Right kidney (tissue), 1 donor: ENCODE measurements around the gene PSME1.

Experiments used
- DNase-seq: peaks from one replicate; pipeline ENCODE4 v3.0.0-alpha.2; 2016

The PSME1 gene

GRCh38 chr14:24172261-24172860 is 36.4 kb downstream of the PSME1 start:
- no peak for DNase-seq

GRCh38 chr14:24172871-24173281 is 36.9 kb downstream of the PSME1 start:
- DNase-seq: peak; percentile 39

DNA sequence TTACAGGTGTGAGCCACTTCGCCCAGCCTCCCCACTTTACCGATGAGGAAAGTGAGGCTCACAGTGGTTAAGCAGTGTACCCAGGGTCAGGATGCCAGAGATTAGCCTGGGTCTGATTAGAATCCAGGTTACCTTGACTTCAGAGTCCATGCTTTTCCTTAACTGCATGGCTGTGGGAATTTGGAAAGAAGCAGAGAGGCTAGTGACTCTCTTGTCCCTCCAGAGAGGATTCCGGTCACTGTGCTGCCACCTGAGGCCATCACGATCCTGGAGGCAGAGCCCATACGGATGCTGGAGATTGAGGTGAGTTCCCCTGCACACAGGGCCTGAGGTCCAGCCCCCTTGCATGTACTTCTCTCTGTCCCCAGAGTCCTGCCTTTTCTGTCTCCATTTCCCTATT is 40.6 kb downstream of the PSME1 start:
- no peak for DNase-seq

DNA sequence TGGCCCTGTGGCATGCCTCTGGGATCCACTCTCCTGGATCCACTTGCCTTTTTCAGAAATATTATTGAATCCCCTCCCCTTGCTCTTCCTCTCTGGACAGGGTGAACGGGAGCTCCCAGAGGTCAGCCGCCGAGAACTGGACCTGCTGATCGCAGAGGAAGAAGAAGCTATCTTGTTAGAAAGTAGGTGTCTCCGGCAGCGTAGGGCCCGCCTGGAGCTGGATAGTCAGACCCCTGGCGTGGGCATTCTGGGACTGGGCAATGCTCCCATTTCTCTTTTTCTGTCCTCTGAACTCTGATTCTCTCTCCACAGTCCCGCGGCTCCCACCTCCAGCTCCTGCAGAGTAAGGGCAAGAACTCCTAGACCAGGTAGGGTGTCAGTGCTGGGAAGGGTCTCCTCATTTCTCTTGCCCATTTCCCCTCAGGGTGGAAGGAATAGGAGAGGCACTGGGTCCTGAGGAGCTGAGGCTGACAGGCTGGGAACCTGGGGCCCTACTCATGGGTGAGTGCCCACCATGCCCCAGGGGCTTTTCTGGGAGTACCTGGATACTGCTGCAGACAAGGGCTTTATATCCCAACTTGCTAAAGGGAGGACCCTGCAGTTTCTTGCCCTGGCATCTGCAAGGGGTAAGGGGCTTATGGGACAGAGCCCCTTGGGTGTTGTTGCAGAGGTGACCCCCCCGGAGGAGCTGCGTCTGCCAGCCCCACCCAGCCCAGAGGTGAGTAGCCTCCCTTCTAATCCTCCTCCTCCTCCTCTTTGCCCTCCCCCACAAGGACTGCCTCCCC is 41.2 kb downstream of the PSME1 start:
- DNase-seq: no peak

DNA sequence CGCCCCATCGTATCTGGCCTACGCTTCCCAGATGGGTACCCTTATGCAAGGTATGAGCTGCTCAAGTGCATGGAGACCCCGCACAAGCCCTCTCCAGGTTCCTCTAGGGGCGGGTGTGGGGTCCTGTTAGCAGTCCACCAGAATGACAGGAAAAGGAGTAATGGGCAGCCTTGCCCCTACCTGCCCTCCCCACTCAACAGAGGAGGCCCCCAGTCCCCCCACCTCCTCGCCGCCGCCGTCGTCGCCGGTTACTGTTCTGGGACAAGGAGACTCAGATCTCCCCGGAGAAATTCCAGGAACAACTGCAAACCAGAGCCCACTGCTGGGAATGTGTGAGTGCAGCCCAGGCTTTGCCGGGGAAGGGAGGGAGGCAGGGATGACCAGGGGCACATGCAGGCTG is 41.9 kb downstream of the PSME1 start:
- no peak for DNase-seq

- no peak for DNase-seq
These were observed 42.6 kb downstream of the PSME1 start for GRCh38 chr14:24178399-24179178.

- DNase-seq: no peak
These were observed 43.4 kb downstream of the PSME1 start for GRCh38 chr14:24179294-24179960.

GRCh38 chr14:24179961-24180796 is 44.2 kb downstream of the PSME1 start:
- DNase-seq: no peak

- no peak for DNase-seq
These were observed 45.5 kb downstream of the PSME1 start for GRCh38 chr14:24181371-24182077.

DNA sequence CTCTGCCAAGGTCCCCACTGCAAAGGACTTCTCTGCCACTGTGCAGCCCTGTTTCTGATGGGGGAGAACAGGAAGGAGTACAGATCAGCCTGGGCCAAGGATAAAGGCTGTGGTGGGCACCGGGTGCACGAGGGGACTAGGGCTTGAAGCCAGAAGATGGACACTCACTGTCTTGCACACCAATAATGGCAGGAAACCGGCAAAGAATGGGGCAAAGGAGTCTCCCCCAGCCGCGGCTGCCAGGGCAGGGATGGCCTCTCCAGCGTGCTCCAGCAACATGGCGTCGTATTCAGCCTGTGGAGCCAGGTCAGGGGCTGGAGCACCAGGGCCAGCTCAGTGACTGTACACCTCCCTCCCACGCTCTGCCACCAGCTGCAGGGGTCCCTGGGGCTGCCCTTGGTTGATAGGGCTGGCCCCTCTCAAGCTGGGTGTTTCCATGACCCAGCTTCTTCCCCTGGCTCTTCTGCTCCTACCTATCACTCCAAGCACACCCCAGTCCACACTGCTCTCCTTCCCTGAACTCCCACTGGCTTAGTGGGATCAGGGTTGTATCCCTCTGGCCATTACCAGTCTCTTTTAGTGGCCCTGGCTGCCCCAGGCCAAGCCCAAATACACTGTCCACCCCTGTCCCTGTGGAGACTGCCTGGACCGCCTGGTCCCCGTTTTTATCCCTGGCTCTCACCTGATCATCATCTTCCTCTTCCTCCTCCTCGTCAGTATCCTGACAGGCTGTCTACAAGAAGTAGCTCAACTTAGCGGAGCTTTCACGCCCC is 46.3 kb downstream of the PSME1 start:
- no peak for DNase-seq

DNA sequence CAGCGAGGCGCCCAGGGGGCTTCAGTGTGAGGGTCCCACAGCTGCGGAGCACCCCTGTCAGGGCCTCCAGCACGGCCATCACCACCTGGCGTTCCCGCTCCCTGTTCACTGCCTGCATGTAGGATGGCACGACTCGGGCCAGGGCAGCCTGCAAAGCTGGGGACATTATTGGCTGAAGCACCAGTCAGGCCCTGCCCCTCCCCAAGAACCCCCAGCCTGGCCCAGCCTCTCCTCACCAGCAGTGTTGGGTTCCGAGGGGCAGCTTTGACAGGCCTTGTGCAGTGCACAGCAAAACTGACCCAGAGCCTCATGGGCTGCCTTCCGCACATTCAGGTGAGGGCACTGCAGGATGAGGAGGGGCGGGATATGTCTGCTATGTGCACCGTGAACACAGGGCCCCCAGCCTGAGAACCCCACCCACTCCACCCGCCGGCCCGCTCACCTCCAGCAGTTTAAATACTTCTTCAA is 47.1 kb downstream of the PSME1 start:
- DNase-seq: no peak

- DNase-seq: no peak
These were observed 48.3 kb downstream of the PSME1 start for GRCh38 chr14:24184104-24184970.

DNA sequence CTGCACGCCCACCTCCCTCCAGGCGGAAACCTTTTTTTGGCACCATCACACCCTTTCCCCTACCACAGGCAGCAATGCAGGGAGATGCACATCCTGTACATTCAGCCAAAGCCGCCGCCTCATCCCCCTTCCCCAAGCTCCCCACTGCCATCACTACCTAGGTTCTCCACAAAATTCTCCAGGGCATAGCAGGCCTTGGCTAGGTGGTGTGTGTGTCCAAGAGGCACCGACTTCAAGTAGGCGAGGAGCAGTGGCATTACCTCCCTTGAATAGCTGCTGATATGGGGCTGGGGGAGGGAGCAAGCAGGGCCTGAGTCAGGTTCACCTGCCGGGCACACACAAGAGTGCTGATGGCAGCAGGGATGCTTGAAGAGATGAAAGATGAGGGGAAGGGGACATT is 49.0 kb downstream of the PSME1 start:
- DNase-seq: no peak

GRCh38 chr14:24185741-24186140 is 49.7 kb downstream of the PSME1 start:
- DNase-seq: no peak

- DNase-seq: no peak
These were observed 51.0 kb downstream of the PSME1 start for GRCh38 chr14:24186831-24187538.

- DNase-seq: no peak
These were observed 51.5 kb downstream of the PSME1 start for GRCh38 chr14:24187539-24187915.
